NCI-H460 (cell line): ENCODE data around the gene NRDE2. TPM values are rescaled to one million over a fixed set of nuclear protein-coding genes. Genes with fewer than 3 reads are reported as not detected.

Source experiments
- DNase-seq: peaks from one replicate; pipeline ENCODE4 v3.0.0-alpha.2; 2016; ENCODE audit warnings: low read depth; ENCODE audit errors: extremely low read depth
- total RNA-seq: library from RNA; depleted of rRNA; stranded (reverse); fragments of >200 nt; shearing (Covaris generic); gene quantifications from 2 replicates; pipeline ENCODE4 v1.2.3, GENCODE V29; 2014

Gene NRDE2
- total RNA-seq, 1 experiment from 2014 or later: 11.4 TPM

DNA sequence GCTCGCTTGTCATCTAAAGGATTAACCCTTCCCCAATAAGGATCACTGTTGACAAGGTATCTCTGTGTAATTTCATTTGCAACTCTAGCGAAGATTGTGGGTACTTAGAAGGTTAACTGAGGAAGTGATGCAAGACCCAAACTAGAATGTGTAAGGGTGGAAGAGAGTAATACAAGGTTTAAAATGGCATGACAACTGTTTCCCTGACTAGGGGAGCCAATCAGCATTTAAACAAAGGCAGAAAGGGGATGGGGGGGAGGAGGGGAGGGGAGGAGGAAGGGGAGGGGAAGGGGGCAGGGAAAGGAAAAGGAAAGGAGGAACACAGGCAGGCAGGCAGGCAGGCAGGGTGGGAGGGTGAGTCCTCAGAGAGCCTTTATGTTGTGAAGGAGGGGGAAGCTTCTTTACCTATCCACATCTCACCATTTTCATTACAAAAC is 31.1 kb downstream of the NRDE2 start:
- peak; percentile 38 for DNase-seq

DNA sequence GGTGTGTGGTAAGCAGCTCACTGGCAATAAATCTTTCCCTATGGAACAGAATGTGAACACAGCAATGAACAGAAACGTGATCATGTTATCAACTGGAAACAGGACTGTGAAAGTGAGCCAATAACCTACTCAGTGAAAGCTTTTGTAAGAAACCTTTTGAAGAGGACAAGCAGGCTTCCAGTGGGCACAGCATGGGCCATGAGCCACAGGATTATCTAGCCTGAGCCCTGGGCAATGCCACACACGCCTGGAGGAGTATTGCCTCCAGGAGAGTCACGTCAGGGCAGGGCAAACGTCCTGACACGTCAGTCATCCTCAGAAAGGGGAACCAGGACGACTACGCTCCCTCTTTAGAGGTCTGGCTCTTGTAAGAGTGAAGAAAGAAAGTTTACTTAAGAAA is 32.3 kb downstream of the NRDE2 start:
- no peak for DNase-seq

DNA sequence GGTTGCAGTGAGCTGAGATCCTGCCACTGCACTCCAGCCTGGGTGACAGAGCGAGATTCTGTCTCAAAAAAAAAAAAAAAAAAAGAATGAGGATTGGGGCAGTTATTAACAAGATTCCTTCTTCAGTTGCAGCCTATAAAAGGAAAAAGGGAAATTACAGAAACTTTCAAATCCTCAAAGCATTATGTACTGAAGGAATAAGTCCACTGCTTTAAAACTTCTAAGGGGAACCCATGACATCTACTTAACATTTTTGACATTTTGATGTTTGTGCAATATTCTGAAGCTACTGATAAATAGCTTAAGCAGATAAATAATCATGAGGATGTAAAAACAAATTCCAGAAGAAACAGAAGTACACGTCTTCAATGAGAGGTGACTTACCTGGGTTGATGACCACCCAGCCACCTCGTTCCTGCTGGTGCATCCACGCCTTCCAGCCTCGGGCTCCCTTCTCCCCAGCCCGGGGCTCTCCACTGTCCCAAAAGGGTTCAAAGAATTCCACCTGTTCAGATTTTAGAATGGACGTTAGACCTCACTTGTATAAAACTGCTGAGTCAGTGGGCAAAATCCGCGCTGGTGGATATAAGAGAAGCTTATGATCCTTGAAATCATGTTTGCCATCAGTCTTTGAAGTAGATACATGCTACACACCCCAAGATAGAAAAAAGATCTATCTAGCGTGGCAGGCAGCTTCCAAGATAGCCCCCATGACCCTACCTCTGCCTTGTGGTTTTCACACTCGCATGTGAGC is 33.7 kb downstream of the NRDE2 start:
- DNase-seq: no peak

DNA sequence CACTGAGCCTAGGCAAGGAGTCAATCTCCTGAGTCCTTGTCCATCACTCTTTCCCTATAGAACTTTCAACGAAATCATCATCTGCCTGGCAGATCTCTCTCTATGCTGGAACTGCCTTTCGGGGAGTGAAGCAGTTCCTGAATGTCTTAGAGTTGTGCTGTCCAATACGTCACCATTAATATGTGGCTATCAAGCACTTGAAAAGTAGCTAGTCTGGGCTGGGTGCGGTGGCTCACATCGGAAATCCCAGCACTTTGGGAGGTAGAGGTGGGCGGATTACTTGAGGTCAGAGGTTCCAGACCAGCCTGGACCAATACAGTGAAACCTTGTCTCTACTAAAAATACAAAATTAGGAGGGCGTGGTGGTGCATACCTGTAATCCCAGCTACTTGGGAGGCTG is 35.1 kb downstream of the NRDE2 start:
- no peak for DNase-seq

DNA sequence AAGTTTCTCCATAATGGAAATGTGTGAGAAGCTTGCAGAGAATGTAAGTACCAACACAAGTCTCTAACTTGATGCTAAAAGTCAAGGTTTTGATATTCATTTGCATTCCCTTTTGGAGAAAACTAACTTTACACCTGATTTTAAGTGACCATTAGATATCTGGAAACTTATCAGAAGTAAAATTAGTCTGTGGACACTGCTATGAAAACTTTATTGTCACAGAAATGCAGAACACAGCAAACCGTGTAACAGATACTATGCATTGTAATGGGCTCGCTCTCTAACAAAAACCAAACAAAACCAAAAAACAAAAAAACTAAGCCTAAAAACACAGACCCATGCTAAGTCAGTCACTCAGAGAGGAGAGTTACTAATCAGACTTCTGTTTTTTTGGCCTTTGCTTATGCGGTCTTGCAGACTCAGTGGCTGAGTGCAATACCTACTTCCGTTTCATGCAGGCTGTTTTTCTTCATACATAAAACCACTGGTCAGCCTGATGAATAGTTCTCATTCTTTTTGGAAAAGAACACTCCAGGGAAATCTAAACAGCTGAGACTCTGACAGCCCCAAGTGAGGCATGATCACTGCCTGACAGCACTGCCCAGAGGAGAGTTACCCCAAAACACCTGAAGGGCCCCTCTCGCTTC is 35.7 kb downstream of the NRDE2 start:
- no peak for DNase-seq

DNA sequence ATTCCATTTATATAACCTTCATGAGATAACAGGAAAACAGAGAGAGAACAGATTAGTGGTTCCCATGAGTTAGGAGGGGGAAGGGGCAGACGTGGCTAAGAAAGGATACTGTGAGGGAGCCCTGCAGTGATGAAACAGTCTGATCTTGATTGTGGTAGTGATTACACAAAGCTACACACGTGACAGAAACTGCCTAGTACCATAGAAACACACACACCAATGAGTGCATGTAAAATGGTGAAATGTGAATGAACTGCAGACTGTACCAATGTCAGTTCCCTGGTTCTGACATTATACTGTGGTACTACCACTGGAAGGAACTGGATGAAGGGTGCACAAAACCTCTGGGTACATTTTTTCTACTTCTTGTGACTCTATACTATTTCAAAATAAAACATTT is 36.9 kb downstream of the NRDE2 start:
- DNase-seq: no peak

DNA sequence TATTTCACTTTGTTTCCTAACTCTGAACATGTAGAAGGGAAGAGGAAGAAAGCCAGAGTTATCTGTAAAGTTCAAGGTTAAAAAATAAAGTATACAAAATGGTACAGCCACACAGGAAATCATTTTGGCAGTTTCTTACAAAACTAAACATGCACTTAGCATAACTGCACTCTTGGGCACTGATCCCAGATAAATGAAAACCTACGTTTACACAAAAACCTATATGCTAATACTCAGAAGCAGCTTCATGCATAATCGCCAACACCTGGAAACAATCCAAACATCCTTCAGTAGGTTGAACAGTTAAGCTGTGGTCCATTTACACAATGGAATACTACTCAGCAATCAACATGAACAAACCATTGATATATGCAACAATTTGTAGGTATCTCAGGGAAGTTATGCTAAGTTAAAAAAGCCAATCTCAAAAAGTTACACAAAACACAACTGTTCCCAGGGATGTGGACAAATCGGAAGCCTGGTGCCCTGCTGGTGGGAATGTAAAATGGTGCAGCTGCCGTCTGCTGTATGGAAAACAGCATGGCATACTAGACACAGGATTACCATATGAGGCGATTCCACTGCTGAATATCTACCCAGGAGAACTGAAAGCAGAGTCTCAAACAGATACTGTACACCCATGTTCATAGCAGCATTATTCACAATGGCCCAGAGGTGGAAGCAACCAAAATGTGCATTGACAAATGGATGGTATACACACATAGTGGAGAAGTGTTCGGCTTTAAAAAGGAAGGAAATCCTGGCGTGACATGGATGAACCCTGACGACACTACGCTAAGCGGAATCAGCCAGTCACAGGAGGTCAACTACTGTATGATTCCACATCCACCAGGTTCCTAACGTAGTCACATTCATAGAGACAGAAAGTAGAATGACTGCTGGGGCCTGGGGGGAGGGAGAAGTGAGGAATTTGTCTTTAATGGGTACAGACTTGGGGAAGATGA is 37.7 kb downstream of the NRDE2 start:
- DNase-seq: no peak

DNA sequence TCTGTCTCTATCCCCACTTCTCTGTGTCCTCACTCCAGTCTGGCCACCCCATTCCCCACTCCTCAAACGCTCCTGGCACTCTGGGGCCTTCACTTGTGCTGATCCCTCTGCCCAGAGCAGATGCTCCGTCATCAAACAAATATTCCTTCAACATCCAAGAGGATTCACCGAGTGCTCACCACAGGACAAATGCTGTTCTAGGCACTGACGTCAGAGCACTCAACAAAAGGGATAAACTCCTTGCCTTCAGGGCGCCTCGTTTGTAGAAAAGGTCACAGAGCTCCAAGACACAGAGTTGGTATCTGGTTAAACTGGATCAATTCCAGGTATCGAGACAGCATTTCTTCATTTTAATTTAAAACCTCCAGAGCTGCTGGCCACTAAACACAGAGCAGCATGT is 40.0 kb downstream of the NRDE2 start:
- no peak for DNase-seq

DNA sequence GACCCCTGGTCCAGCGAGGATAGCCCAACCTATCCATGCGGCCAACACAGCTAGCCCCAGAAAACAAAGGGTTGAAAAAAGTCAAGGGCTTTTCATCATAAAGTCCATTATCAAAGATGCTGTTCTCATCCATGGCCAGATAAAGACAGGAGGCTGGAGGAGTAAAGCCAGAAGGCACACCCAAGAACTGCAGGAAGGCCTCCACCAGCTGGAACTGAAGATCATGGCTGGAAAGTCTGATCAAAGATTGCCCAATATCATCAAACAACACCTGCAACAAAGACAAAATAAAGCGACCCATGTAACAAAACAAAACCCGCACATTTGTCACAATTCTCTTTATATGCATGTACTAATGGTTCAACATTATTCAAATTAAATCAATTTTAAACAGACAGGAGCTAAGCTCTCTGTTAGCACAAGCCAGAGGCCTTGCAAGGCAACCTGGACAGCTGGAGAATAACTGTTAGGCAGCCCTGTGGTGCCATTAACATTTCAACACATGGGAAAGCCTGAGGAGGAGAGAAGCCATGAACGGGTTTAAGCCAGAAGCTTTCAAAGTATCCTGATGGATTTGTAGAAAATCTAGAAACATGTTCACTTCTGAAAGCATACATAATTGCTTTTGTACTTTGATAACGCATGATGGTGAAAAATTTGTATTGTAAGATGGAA is 41.3 kb downstream of the NRDE2 start:
- no peak for DNase-seq

DNA sequence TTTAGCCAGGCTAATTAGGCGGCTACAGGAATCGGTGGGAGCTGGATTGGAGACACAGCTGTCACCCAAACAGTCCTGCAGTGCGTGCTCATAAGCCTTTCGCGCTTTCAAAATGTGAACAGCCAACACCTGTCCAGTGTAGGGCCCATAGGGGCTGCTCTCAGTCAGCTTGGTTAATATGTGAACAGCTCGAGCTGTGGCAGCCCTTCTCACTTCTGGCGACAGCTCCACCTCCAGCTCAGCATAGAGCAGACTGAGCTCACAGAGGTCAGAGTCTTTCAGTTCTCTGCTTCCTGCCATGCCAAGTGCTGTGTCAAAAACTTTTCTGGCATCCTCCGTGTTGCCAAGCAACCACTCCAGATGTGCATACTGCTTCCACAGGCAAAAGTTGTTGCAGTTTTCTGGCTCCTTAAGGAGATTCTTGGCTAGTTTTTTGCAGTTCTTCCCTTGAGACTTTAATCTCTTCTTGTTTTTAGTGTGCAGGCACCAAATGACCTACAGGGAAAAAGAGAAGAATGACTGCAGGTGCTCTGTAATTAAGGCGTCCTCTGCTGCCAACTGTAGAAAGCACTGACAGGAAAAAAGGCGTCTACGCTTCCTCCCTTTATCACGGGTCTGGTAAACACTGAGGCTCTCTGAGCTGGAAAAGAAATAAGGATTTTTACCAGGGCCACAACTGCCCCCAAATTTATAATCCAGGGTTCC is 42.9 kb downstream of the NRDE2 start:
- DNase-seq: no peak

DNA sequence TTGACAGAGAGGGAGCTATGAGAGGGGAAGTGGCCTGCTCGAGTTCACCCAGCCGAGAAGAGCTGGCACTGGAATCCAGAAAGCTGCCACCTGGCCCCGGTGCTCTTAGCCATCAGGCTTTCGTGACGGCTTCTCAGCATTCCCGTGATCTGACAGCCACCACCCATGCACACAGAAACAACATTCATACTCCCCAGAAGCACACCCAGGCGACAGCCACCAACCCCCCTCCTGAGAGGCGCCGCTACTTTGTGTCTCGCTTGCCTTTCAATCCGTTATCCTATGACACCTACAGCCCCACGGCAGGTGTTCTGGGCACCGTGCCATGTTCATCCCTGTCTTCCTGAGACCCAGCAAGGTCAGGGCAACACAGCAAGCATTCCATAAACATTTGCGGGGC is 44.0 kb downstream of the NRDE2 start:
- no peak for DNase-seq

DNA sequence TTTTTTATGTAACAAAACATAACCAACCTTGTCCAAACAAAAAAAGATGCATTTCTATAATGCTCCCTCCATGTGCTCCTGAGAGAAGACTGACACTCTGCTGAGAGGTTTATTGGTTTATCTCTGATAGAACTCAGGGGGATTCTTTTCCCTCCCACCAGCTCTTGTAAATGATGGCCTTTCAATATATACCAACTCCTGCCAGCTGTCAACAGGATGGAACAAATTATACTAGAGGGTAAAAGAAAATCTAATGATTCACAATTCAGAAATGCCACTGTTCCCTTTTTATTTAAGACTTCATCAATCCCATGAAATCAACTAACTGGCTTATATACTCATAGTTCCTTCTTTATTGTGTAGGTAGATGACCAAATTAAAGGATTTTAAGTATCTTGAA is 50.0 kb downstream of the NRDE2 start:
- DNase-seq: no peak

DNA sequence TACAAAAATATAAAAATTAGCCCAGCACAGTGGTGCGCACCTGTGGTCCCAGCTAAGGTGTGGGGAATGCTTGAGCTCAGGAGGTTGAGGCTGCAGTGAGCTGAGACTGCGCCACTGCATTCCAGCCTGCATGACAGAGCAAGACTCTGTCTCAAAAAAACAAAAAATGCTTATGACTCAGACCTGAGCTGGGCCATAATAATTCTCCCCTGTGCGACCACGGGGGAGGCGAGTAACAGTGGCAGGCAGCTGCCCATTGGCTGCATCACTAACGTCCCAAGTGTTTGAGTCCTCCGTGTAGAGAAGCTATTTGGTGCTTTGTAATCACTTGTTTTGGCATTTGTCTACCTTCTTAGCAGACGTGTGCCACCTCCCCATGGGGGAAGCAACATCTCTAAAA is 50.5 kb downstream of the NRDE2 start:
- DNase-seq: no peak

DNA sequence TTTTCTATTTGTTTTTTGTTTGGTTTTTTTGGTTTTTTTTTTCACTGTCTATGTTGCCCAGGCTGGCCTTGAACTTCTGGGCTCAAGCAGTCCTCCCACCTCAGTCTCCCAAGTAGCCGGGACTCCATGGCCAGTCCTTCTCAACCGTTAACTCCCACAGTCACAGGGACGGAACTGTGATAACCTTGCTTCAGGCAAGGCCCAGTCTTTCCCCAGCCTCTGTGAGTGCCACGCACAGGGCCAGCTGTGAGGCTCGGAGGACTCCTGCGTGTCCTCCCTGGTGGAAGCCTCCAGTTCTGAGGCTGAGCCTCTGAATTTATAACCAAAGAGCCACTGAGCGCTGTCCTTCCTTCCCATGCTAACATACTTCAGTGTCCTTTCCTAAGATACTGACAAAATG is 51.6 kb downstream of the NRDE2 start:
- DNase-seq: no peak

DNA sequence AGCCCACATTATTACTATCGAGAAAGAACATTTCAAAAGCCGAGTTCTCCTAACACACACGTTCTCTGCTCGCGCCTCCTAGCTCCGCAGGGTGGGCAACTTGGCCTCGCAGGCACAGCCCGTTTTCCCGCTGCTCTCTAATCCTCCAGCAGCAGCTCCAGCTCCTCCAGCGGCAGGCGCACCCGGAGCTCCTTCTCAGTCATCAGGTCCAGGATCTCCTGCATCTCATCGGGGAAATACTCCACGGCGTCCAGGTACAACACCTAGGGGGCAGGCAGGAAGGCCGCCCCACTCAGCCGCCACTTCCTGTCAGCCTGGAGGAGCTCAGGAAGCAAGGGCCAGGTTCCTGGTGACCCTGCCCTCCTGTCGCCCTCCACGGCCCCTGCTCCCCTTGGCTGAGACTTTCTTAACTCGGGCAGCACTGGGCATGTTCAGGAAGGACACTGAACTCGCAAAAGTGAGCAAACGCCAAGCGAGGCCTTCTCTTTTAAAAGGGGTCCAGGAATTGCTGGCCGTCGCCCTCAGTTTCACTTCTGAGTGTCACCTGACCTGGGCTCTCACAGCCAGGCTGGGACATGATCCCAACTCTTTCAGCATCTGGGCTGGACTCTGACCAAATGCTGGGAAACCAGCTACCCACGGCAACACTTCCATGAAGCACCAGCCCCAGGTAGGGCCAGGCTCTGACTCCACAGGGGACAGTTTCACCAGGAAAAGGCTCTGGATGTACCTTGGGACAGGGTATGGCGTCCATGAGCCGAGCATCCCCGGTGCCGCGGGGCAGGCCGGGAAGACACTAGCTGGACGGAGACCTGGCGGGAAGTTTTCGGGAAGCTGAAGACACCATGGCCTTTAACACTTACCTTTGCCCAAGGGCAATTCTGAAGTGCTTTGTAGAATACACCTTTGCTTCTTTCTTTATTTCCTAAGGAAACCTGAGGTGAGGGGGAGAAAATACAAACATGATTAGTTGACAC is 53.3 kb downstream of the NRDE2 start:
- DNase-seq: no peak

DNA sequence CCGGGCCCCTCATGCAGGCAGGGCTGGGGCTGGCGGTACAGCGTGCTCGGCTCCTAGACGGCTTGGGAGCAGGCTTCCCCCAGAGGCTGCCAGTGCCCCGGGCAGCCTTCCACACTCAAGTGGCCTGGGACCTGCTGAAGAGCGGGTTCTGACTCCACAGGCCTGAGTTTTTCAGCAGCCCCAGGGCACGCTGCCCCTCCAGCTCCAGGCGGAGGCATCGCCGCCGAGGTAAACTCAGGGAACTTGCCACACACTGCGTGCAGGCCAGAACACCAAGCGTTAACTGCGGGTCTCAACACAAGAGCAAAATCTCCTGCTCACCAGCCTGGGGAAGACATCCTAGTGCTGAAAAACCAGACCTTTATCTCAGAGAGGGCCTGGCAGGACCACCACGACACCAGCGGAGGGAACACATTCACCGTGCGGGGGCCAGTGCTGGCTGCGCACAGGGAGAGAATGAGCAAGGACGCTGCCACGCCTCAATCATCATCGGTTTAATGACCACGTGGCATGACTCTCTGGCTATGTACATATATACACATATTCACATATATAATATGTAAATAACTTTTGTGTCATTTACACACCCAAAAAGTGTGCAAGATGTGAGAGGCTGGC is 54.1 kb downstream of the NRDE2 start:
- no peak for DNase-seq

DNA sequence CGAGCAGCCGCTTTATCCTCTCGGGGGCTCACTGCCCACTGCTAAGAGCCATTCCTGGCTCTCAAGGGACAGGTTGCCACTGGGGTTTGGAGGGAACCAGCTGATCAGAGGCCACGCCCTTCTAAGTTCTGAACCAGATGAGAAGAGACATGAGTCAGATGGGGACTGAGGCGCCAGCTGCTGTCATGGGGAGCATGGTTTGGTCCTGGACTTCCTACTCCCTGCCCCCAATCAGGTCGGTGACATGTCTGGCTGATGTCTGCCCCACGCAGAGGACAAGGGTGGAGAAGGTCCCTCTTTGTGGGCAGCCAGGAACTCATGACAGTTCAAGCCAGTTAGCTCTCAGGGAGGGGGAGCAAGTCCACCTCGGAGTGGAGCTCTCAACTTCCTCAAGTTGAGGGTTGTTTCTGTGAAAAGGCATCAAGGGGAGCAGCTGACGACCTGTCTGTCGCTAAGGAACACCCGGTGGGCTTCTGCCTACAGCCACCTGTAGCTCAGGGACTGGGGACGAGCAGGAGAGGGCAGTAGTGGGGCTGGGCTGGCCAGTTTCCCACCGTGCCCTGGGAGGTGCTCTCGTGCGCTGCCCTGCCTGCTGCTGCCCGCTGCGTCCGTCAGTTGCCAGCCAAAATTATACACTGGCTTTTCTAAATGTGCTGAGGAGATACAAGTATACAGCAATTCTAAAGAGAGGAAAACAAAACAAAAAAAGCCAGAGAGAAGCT is 54.9 kb downstream of the NRDE2 start:
- no peak for DNase-seq

DNA sequence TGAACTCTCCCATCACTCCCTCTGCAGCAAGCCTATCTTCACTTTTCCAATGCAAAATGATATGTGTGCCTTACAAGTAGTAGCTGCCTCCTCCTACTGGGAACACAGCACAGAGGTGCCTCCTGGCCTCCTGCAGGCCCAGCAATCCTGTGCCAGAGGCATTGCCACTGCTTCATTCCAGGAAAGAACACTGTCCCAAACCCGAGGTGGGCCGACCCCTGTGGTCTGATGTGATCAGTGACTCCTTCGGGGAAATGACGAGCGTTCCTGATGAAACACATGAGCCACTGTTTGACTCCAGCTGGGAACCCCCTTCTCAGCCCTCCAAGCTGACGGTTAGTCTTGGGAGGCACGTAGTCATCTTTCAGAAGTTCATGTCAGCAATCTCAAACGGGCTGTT is 55.9 kb downstream of the NRDE2 start:
- DNase-seq: no peak
